H1 (cell line): ENCODE measurements around the gene STXBP5. TPM values are rescaled to one million over a fixed set of nuclear protein-coding genes. Genes with fewer than 3 reads are reported as not detected.

Experiments
- CTCF ChIA-PET: fragments of 300-600 bp; sonication (Branson Sonifier 250); formaldehyde crosslinking; loops from one replicate; lab custom pipeline; 2021; ENCODE audit not compliant: partially characterized antibody; lab: Charles Lee
- POLR2A ChIA-PET: fragments of 300-600 bp; sonication (Branson Sonifier 250); formaldehyde crosslinking; loops from one replicate; lab custom pipeline; 2021; ENCODE audit warnings: inconsistent platforms; ENCODE audit not compliant: partially characterized antibody; lab: Charles Lee
- DNase-seq, 2 experiments: peaks; one replicate each; pipeline versions ENCODE4 v3.0.0 to v3.0.0-alpha.2; 2010 to 2022; ENCODE audit warnings: low spot score in 2 of 2, low read depth in 1 of 2, mixed read lengths in 1 of 2
- FAIRE-seq: peaks from 2 replicates; lab custom pipeline; 2011; peaks lifted over from hg19 to GRCh38; lab: Jason Lieb, UNC
- H2AFZ ChIP-seq: 2 replicates; pipeline ENCODE4 v1.8.1; 2012; ENCODE audit warnings: low read length, inconsistent platforms
- H2AK5ac ChIP-seq: 2 replicates; pipeline ENCODE4 v1.6.1; 2013; ENCODE audit warnings: low read depth, low read length
- H2BK120ac ChIP-seq: replicated peaks from 2 replicates; pipeline ENCODE3; 2013; ENCODE audit warnings: low read depth, low read length, inconsistent platforms
- H2BK12ac ChIP-seq: 2 replicates; pipeline ENCODE4 v1.6.1; 2013; ENCODE audit warnings: low read depth, low read length
- H2BK15ac ChIP-seq: 2 replicates; pipeline ENCODE4 v1.6.1; 2013; ENCODE audit warnings: low read length
- H2BK20ac ChIP-seq: 2 replicates; pipeline ENCODE4 v1.6.1; 2013; ENCODE audit warnings: low read length
- H2BK5ac ChIP-seq: 2 replicates; pipeline ENCODE4 v1.6.1; 2013; ENCODE audit warnings: low read depth, low read length
- H3K14ac ChIP-seq: 2 replicates; pipeline ENCODE4 v1.6.1; 2013; ENCODE audit warnings: inconsistent platforms; ENCODE audit not compliant: insufficient read length
- H3K18ac ChIP-seq: 2 replicates; pipeline ENCODE4 v1.6.1; 2013; ENCODE audit warnings: low read length; ENCODE audit errors: extremely low read depth
- H3K23ac ChIP-seq: 2 replicates; pipeline ENCODE4 v1.6.1; 2013; ENCODE audit warnings: inconsistent platforms; ENCODE audit not compliant: insufficient read length
- H3K23me2 ChIP-seq: 2 replicates; pipeline ENCODE4 v1.6.1; 2013; ENCODE audit warnings: low read depth, low read length
- H3K27ac ChIP-seq: 2 replicates; pipeline ENCODE4 v1.6.1; 2011; ENCODE audit warnings: low read depth, low read length, inconsistent platforms
- H3K27me3 ChIP-seq, 4 experiments: replicated peaks in 1 of 4; 1 replicate in 1 of 4; 2 replicates in 3 of 4; pipeline versions ENCODE4 v1.6.1 to v1.8.1; 2011 to 2013; ENCODE audit warnings: low read length in 3 of 4, mild to moderate bottlenecking in 3 of 4, inconsistent platforms in 2 of 4, mixed read lengths in 2 of 4, moderate library complexity in 1 of 4; ENCODE audit not compliant: control insufficient read depth in 3 of 4, insufficient read depth in 3 of 4; ENCODE audit errors: extremely low read depth in 1 of 4
- H3K36me3 ChIP-seq, 4 experiments: 2 replicates each; pipeline versions ENCODE4 v1.6.1 to v1.8.1; 2011 to 2013; ENCODE audit warnings: mild to moderate bottlenecking in 4 of 4, low read length in 3 of 4, moderate library complexity in 2 of 4, control low read depth in 1 of 4, inconsistent platforms in 1 of 4; ENCODE audit not compliant: insufficient read depth in 4 of 4, control insufficient read depth in 2 of 4
- H3K4ac ChIP-seq: replicated peaks from 2 replicates; pipeline ENCODE3; 2013; ENCODE audit warnings: low read length, low read depth, mixed read lengths, inconsistent platforms; ENCODE audit not compliant: insufficient read length
- H3K4me1 ChIP-seq, 4 experiments: replicated peaks in 1 of 4; 1 replicate in 1 of 4; 2 replicates in 3 of 4; pipeline versions ENCODE4 v1.6.1 to v1.8.1; 2011 to 2013; ENCODE audit warnings: low read length in 3 of 4, inconsistent platforms in 2 of 4, mixed read lengths in 1 of 4; ENCODE audit not compliant: insufficient read depth in 4 of 4, control insufficient read depth in 3 of 4
- H3K4me2 ChIP-seq, 2 experiments: 2 replicates each; pipeline versions ENCODE4 v1.6.1 to v1.8.1; 2011 to 2013; ENCODE audit warnings: low read depth in 2 of 2, low read length in 2 of 2, control low read depth in 1 of 2, inconsistent platforms in 1 of 2, mild to moderate bottlenecking in 1 of 2; ENCODE audit not compliant: insufficient read depth in 1 of 2
- H3K4me3 ChIP-seq, 4 experiments: fragments of 200-600, 300-600 bp in 1 of 4; sonication (generic), shearing (Covaris generic), sonication (Bioruptor Twin) in 1 of 4; 2 replicates each; pipeline versions ENCODE4 v1.5.1 to v1.8.1; 2011 to 2016; ENCODE audit warnings: low read length in 4 of 4, low read depth in 3 of 4, control low read depth in 2 of 4, inconsistent platforms in 2 of 4, mild to moderate bottlenecking in 2 of 4, mixed read lengths in 1 of 4, moderate library complexity in 1 of 4; ENCODE audit not compliant: insufficient read depth in 2 of 4; ENCODE audit errors: extremely low read depth in 1 of 4
- H3K56ac ChIP-seq: replicated peaks from 2 replicates; pipeline ENCODE3; 2013; ENCODE audit warnings: low read depth, mild to moderate bottlenecking, mixed read lengths, low read length, inconsistent platforms; ENCODE audit not compliant: insufficient read length
- H3K79me1 ChIP-seq: 2 replicates; pipeline ENCODE4 v1.6.1; 2013; ENCODE audit warnings: low read depth, low read length, control low read depth
- H3K79me2 ChIP-seq, 2 experiments: 2 replicates each; pipeline versions ENCODE4 v1.6.1 to v1.8.1; 2012 to 2013; ENCODE audit warnings: low read length in 2 of 2, mild to moderate bottlenecking in 2 of 2, inconsistent platforms in 1 of 2; ENCODE audit not compliant: insufficient read depth in 2 of 2, control insufficient read depth in 1 of 2
- H3K9ac ChIP-seq, 4 experiments: replicated peaks in 1 of 4; 1 replicate in 1 of 4; 2 replicates in 3 of 4; pipeline versions ENCODE4 v1.6.1 to v1.8.1; 2011 to 2013; ENCODE audit warnings: low read depth in 3 of 4, low read length in 3 of 4, control low read depth in 2 of 4, mild to moderate bottlenecking in 2 of 4, moderate library complexity in 2 of 4, inconsistent platforms in 1 of 4; ENCODE audit errors: extremely low read depth in 1 of 4
- H3K9me3 ChIP-seq, 2 experiments: 2 replicates each; pipeline versions ENCODE4 v1.6.1 to v1.8.1; 2012 to 2013; ENCODE audit warnings: mild to moderate bottlenecking in 2 of 2, moderate library complexity in 2 of 2, control low read depth in 1 of 2, inconsistent platforms in 1 of 2, low read depth in 1 of 2, low read length in 1 of 2, mixed read lengths in 1 of 2; ENCODE audit not compliant: insufficient read depth in 2 of 2
- H4K20me1 ChIP-seq, 2 experiments: replicated peaks in 1 of 2; 2 replicates each; pipeline versions ENCODE3 to v1.8.1; 2011 to 2013; ENCODE audit warnings: inconsistent platforms in 2 of 2, low read length in 2 of 2, mild to moderate bottlenecking in 1 of 2; ENCODE audit not compliant: insufficient read depth in 2 of 2, control insufficient read depth in 1 of 2
- H4K5ac ChIP-seq: 2 replicates; pipeline ENCODE4 v1.6.1; 2013; ENCODE audit warnings: low read length, low read depth, mixed read lengths, inconsistent platforms; ENCODE audit not compliant: insufficient read length
- H4K8ac ChIP-seq: 2 replicates; pipeline ENCODE4 v1.8.0; 2013; ENCODE audit warnings: mild to moderate bottlenecking, moderate library complexity, low read length, inconsistent platforms; ENCODE audit not compliant: insufficient read depth; ENCODE audit errors: extremely low read depth
- H4K91ac ChIP-seq: replicated peaks from 2 replicates; pipeline ENCODE3; 2013; ENCODE audit warnings: low read length, mixed read lengths, inconsistent platforms; ENCODE audit not compliant: insufficient read length
- CHD1 ChIP-seq: IDR thresholded peaks from 2 replicates; pipeline ENCODE4 v1.6.1; 2012; ENCODE audit warnings: low read depth, low read length, improper control_type of control experiment
- RAD21 ChIP-seq, 2 experiments: IDR thresholded peaks in 1 of 2; conservative IDR thresholded peaks in 1 of 2; 2 replicates each; pipeline ENCODE4 v1.6.1; 2011; ENCODE audit warnings: low read depth in 2 of 2, low read length in 2 of 2, improper control_type of control experiment in 1 of 2, inconsistent platforms in 1 of 2, mild to moderate bottlenecking in 1 of 2, moderate library complexity in 1 of 2
- RBBP5 ChIP-seq: IDR thresholded peaks from 2 replicates; pipeline ENCODE4 v1.7.1; 2012; ENCODE audit warnings: low read depth, mild to moderate bottlenecking, inconsistent platforms, low read length, moderate library complexity, borderline replicate concordance
- TEAD4 ChIP-seq: IDR thresholded peaks from 2 replicates; pipeline ENCODE4 v1.6.1; 2012; ENCODE audit warnings: low read depth, low read length, inconsistent platforms, mixed read lengths
- WGBS, 2 experiments: shearing (Covaris generic) in 1 of 2; methylation state at CpG; one replicate each; pipeline versions ENCODE4 v1.1.6 to v1.1.7; 2013 to 2015; ENCODE audit warnings: low lambda C conversion rate in 2 of 2, mixed read lengths in 2 of 2, inconsistent platforms in 1 of 2, low coverage in 1 of 2, missing lambda C conversion rate in 1 of 2; ENCODE audit not compliant: insufficient replicate concordance in 2 of 2, insufficient coverage in 1 of 2, insufficient read length in 1 of 2; ENCODE audit errors: extremely low coverage in 1 of 2, missing lambda C conversion rate in 1 of 2; 5-methylcytosine and 5-hydroxymethylcytosine counted together
- polyA plus RNA-seq, 7 experiments: library from polyadenylated mRNA; depleted of rRNA in 3 of 7; stranded (reverse) in 5 of 7; unstranded in 2 of 7; fragments of >200 nt in 5 of 7; fragments of 200-250 nt in 2 of 7; gene quantifications; 1 replicate in 5 of 7; 2 replicates in 1 of 7; 4 replicates in 1 of 7; pipeline versions ENCODE4 v1.2.1 to v1.2.3, GENCODE V29; 2011 to 2013; ENCODE audit warnings: missing spikeins in 2 of 7, mixed read lengths in 2 of 7
- total RNA-seq: library from RNA; stranded (reverse); fragmentation: NEBNext Ultra II Directional; extraction: Animal tissue kit (Norgen Biotek cat#: 25700); gene quantifications from 2 replicates; pipeline ENCODE4 v1.2.1, GENCODE V29; 2021
- TF ChIP-seq, protein P1 (sequence below), 3 experiments: IDR thresholded peaks; 1 replicate in 2 of 3; 2 replicates in 1 of 3; pipeline versions ENCODE4 v1.5.1 to v1.6.1; 2011; ENCODE audit warnings: low read length in 3 of 3, mild to moderate bottlenecking in 3 of 3, inconsistent platforms in 2 of 3, low read depth in 1 of 3, moderate library complexity in 1 of 3; ENCODE audit not compliant: insufficient read depth in 1 of 3; ENCODE audit errors: control extremely low read depth in 1 of 3

The STXBP5 gene
- total and polyA plus RNA-seq, 2 of the 8 experiments (the other 6 are each of a cell fraction or from before 2014, with no cell fraction given): 2.7 to 10.8 TPM

DNA sequence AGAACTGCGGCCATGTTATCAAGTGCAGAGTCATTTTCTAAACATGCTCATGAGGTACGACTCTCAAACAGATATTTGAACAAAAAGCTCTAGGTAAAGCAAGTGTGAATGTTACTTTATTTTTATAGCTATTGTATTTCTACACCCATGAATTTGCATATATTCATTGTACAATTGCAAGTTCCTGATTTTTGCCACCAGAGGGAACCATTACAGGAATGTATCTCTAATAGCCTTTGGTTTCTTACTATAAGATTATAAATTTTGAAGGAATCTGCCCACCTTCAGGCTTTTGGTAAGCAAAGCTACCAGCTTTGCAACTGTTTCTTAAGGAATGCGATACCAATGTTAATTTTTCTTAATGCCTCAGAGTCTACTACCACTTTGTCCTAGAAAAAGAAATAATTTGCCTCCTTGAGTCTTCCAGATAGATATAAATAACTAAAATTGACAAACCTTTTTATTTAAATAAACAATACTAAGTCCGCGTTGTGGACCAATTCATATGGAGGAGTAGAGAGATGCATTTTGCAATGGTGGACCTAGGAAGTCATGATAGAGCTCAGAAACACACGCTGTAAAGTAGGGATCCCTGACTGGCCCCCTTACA lies 178.8 kb downstream of the STXBP5 start:
- H3K23ac ChIP-seq: no peak overlapping the region
- TF ChIP-seq TEAD4 (peak; percentile 64), RBBP5 (no peak), RAD21 (IDR thresholded peaks at IDR 0.05 in 1 of 2, conservative IDR thresholded peaks at IDR 0.05 in 1 of 2; ENCODE audit: low read depth in 2 of 2, low read length in 2 of 2) (peak in 1 of 2 experiments; percentile 25; a peak in 2 of 4 replicates), CHD1 (no peak)
- TF ChIP-seq, protein P1, sequence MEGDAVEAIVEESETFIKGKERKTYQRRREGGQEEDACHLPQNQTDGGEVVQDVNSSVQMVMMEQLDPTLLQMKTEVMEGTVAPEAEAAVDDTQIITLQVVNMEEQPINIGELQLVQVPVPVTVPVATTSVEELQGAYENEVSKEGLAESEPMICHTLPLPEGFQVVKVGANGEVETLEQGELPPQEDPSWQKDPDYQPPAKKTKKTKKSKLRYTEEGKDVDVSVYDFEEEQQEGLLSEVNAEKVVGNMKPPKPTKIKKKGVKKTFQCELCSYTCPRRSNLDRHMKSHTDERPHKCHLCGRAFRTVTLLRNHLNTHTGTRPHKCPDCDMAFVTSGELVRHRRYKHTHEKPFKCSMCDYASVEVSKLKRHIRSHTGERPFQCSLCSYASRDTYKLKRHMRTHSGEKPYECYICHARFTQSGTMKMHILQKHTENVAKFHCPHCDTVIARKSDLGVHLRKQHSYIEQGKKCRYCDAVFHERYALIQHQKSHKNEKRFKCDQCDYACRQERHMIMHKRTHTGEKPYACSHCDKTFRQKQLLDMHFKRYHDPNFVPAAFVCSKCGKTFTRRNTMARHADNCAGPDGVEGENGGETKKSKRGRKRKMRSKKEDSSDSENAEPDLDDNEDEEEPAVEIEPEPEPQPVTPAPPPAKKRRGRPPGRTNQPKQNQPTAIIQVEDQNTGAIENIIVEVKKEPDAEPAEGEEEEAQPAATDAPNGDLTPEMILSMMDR (IDR thresholded peaks at IDR 0.05; ENCODE audit: control extremely low read depth in 1 of 3, insufficient read depth in 1 of 3, low read depth in 1 of 3, low read length in 3 of 3): peak in 1 of 3 experiments; percentile 27; a peak in 2 of 4 replicates
- no peak overlapping the region for H3K56ac ChIP-seq
- FAIRE-seq: no peak
- no peak overlapping the region for H2BK5ac ChIP-seq
- no peak overlapping the region for H3K18ac ChIP-seq
- H3K36me3 ChIP-seq: peaks cover 0 to 9% (median 0%) of the 10 kb centered on the region in 4 experiments; a peak in 2 of 8 replicates
- no peaks in the 10 kb centered on the region for H3K4me1 ChIP-seq
- H3K4me2 ChIP-seq: no peak overlapping the region
- H3K4ac ChIP-seq: no peak overlapping the region
- no peak overlapping the region for H3K4me3 ChIP-seq
- no peak overlapping the region for H2BK20ac ChIP-seq
- WGBS, 2 experiments: 95% methylated on average over 6 of the region's 6 CpGs; no CpG with 5 or more reads in 1 of the 2 experiments
- no peaks in the 10 kb centered on the region for H4K20me1 ChIP-seq
- H4K8ac ChIP-seq: no peak overlapping the region
- H4K5ac ChIP-seq: no peak overlapping the region
- no peak overlapping the region for H2AFZ ChIP-seq
- no peak overlapping the region for H2AK5ac ChIP-seq
- no peak overlapping the region for H3K27ac ChIP-seq
- DNase-seq: no peak
- no peaks in the 10 kb centered on the region for H3K79me1 ChIP-seq
- POLR2A ChIA-PET: no interaction called here
- no peak overlapping the region for H3K9ac ChIP-seq
- H2BK12ac ChIP-seq: no peak overlapping the region
- H3K79me2 ChIP-seq: no peaks in the 10 kb centered on the region
- no peak overlapping the region for H4K91ac ChIP-seq
- H3K9me3 ChIP-seq: peaks cover 3 to 5% of the 10 kb centered on the region in 2 experiments; a peak in 2 of 4 replicates
- no peak overlapping the region for H3K14ac ChIP-seq
- no peak overlapping the region for H2BK120ac ChIP-seq
- H3K23me2 ChIP-seq: no peaks in the 10 kb centered on the region
- no peak overlapping the region for H2BK15ac ChIP-seq
- CTCF ChIA-PET: interaction anchor here (0.6 to 2.6 kb wide), 18 partner anchors 9 to 794 kb away, joined by 3 to 19 read pairs (median 4); no protein-coding TSS in a partner anchor
- H3K27me3 ChIP-seq: no peaks in the 10 kb centered on the region
